Nephron progenitor cell (in vitro differentiated cells): ENCODE measurements around the gene LCE1B.

Experiments used
- DNase-seq: peaks from one replicate; pipeline ENCODE4 v3.0.0; 2021
- H3K27ac Mint-ChIP-seq: 2 replicates; pipeline ENCODE4 v1.8.0; 2021; ENCODE audit warnings: mild to moderate bottlenecking, moderate library complexity, mixed read lengths
- H3K27me3 Mint-ChIP-seq: 2 replicates; pipeline ENCODE4 v1.8.0; 2021; ENCODE audit warnings: mild to moderate bottlenecking, low read depth, mixed read lengths; ENCODE audit not compliant: poor library complexity
- H3K36me3 Mint-ChIP-seq: 2 replicates; pipeline ENCODE4 v1.8.0; 2021; ENCODE audit warnings: low read depth, mixed read lengths
- H3K4me1 Mint-ChIP-seq: 2 replicates; pipeline ENCODE4 v1.8.0; 2021; ENCODE audit warnings: mixed read lengths
- H3K4me3 Mint-ChIP-seq: 2 replicates; pipeline ENCODE4 v1.8.0; 2021; ENCODE audit warnings: mild to moderate bottlenecking, moderate library complexity, mixed read lengths
- H3K9me3 Mint-ChIP-seq: 2 replicates; pipeline ENCODE4 v1.8.0; 2021; ENCODE audit warnings: mild to moderate bottlenecking, moderate library complexity, mixed read lengths
- CTCF ChIP-seq: fragments of 200-600 bp; sonication (generic); IDR thresholded peaks from 2 replicates; pipeline ENCODE4 v1.5.0; 2021; ENCODE audit warnings: antibody characterized with exemption

Gene LCE1B

GRCh38 chr1:152777510-152778137, 34.1 kb upstream of the LCE1B start:
- no peak for TF ChIP-seq CTCF
- H3K9me3 Mint-ChIP-seq = peaks cover 79% of the 10 kb centered on the region
- no peak overlapping the region for H3K4me3 Mint-ChIP-seq
- no peaks in the 10 kb centered on the region for H3K36me3 Mint-ChIP-seq
- H3K27me3 Mint-ChIP-seq = peaks cover 4% of the 10 kb centered on the region
- H3K27ac Mint-ChIP-seq = no peak overlapping the region
- H3K4me1 Mint-ChIP-seq = no peaks in the 10 kb centered on the region
- DNase-seq = no peak

GRCh38 chr1:152783095-152783494, 28.7 kb upstream of the LCE1B start:
- Mint-ChIP-seq H3K36me3 (no peaks in the 10 kb centered on the region), H3K9me3 (peaks cover 75% of the 10 kb centered on the region), H3K4me1 (no peaks in the 10 kb centered on the region)

DNA sequence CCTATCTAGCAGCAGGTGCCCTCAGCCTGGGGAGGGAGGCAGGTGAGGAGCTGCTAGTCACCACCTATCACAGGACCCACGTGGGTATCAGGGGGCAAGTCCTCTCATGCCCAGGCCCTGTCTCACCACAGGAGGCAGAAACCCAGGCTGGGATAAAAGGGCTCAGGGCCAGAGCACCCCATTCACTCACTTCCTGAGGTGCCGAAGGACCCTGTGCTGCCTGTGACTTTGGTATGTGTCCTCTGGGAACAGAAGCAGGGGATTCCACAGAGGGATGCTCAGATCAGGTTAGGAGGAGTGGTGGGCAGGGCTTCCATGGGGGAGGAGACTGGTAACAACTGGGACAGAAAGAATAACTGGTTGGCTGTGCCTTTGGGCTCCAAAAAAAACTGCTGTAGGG, 25.7 kb upstream of the LCE1B start, which contains the start of gene LCE1E:
LCE1E (plus strand) TSS at position 181 of the 400 bp plus-strand sequence. CDS start 1,043 bp downstream, outside the sequence.
- H3K27me3 Mint-ChIP-seq = no peaks in the 10 kb centered on the region

More at GRCh38 chr1:152783095-152783494, 28.7 kb upstream of the LCE1B start:
- Mint-ChIP-seq H3K4me3 (no peak overlapping the region), H3K27me3 (no peaks in the 10 kb centered on the region), H3K27ac (no peak overlapping the region)
- no peak for TF ChIP-seq CTCF
- no peak for DNase-seq

DNA sequence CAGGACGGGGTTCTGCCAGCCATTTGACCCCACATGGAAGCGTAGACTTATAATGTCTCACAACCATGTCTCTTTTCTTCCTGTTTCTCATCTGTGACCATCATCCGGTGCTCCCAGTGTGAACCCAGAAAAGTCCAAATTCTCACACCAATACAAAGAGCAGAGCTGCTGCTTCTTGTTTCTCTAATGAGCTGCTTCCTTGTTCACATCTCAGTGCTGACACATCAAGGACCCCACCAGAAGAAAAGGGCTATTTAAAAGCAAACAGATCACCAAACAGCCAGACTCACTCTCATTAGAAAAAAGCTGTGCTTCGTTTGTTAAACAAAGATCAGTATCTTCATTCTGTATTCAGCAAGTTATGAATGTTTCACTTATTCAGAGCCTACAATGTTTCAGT, 16.1 kb upstream of the LCE1B start:
- no peaks in the 10 kb centered on the region for H3K4me1 Mint-ChIP-seq
- no peak for DNase-seq
- H3K9me3 Mint-ChIP-seq = peaks cover 77% of the 10 kb centered on the region
- TF ChIP-seq CTCF = no peak
- H3K27me3 Mint-ChIP-seq = no peaks in the 10 kb centered on the region
- no peak overlapping the region for H3K27ac Mint-ChIP-seq
- no peak overlapping the region for H3K4me3 Mint-ChIP-seq
- no peaks in the 10 kb centered on the region for H3K36me3 Mint-ChIP-seq

More for the DNA sequence above, 25.7 kb upstream of the LCE1B start, which contains the start of gene LCE1E:
- no peak within 1 kb of the TSS for H3K4me3 Mint-ChIP-seq
- H3K4me1 Mint-ChIP-seq = no peaks in the 10 kb centered on the region
- DNase-seq = no peak
- TF ChIP-seq CTCF = no peak
- no peaks in the 10 kb centered on the region for H3K36me3 Mint-ChIP-seq
- peaks cover 78% of the 10 kb centered on the region for H3K9me3 Mint-ChIP-seq
- no peak within 1 kb of the TSS for H3K27ac Mint-ChIP-seq

DNA sequence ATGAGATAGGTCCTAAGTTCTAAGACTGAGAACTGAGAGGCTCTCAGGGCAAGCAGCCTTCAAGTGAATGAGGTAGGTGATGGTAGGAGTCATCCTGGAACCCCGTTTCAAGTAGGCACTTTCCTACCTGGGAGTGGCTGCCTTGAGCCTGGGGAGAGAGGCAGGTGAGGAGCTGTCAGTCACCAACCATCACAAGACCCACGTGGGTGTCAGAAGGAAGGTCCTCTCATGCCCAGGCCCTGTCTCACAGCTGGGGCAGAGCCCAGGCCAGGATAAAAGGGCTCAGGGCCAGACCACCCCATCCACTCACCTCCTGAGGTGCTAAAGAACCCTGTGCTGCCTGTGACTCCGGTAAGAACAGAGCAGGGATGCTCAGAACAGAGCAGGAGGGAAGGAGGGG, 15.3 kb upstream of the LCE1B start, which contains the start of gene LCE1D:
LCE1D (plus strand) TSS at position 301 of the 400 bp plus-strand sequence. CDS start 1,074 bp downstream, outside the sequence.
- H3K36me3 Mint-ChIP-seq = no peaks in the 10 kb centered on the region
- no peak within 1 kb of the TSS for H3K4me3 Mint-ChIP-seq
- H3K27ac Mint-ChIP-seq = no peak within 1 kb of the TSS
- no peak for TF ChIP-seq CTCF
- no peaks in the 10 kb centered on the region for H3K27me3 Mint-ChIP-seq
- no peak for DNase-seq
- peaks cover 77% of the 10 kb centered on the region for H3K9me3 Mint-ChIP-seq
- no peaks in the 10 kb centered on the region for H3K4me1 Mint-ChIP-seq

DNA sequence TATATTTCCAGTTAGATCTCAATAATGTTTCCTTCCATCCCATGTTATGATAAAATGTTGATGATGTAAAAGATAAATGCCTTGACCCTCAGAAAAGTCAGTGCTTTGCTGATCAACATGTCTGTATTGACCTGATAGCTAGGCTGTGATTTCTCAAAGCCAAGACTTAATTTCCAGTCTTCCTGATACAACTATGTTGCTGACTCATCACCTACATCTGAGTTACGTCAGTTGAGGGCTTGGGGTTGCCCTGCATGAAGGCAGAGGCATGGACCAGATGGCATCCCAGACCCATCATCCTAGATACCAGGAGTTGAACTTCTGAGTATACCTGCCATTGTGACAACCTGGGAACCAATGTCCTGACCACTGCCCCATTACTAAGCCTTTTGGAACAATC, 10.4 kb upstream of the LCE1B start:
- Mint-ChIP-seq H3K9me3 (peaks cover 84% of the 10 kb centered on the region), H3K27me3 (no peaks in the 10 kb centered on the region), H3K36me3 (no peaks in the 10 kb centered on the region), H3K27ac (no peak overlapping the region), H3K4me3 (no peak overlapping the region), H3K4me1 (no peaks in the 10 kb centered on the region)
- TF ChIP-seq CTCF = no peak
- DNase-seq = no peak
